GM12878 (cell line): Measurements from ENCODE around the gene RFT1. TPM values are rescaled to one million over a fixed set of nuclear protein-coding genes. Genes with fewer than 3 reads are reported as not detected.

Source experiments
- BACH1 ChIP-seq: fragments of 450-650 bp; IDR thresholded peaks from 2 replicates; pipeline ENCODE4 v1.6.1; 2017; ENCODE audit warnings: mild to moderate bottlenecking, borderline replicate concordance
- CEBPB ChIP-seq, 2 experiments: fragments of 150-350 bp in 1 of 2; IDR thresholded peaks; 2 replicates each; pipeline ENCODE4 v1.6.1; 2012 to 2014; ENCODE audit warnings: low read depth in 2 of 2, low read length in 2 of 2, borderline replicate concordance in 1 of 2, inconsistent platforms in 1 of 2
- EGR1 ChIP-seq, 2 experiments: IDR thresholded peaks; 1 replicate in 1 of 2; 2 replicates in 1 of 2; pipeline ENCODE4 v1.6.1; 2011 to 2012; ENCODE audit warnings: low read depth in 2 of 2, low read length in 2 of 2, borderline replicate concordance in 1 of 2, mild to moderate bottlenecking in 1 of 2, moderate library complexity in 1 of 2
- IKZF1 ChIP-seq: fragments of 450-650 bp; conservative IDR thresholded peaks from 2 replicates; pipeline ENCODE4 v1.6.1; 2017; ENCODE audit warnings: antibody characterized with exemption, mild to moderate bottlenecking
- IKZF2 ChIP-seq, 2 experiments: fragments of 450-650 bp; IDR thresholded peaks; 2 replicates each; pipeline ENCODE4 v1.6.1; 2017; ENCODE audit warnings: mild to moderate bottlenecking in 2 of 2, moderate library complexity in 2 of 2
- KDM1A ChIP-seq: fragments of 200-600 bp; sonication (generic); IDR thresholded peaks from 2 replicates; pipeline ENCODE4 v1.6.1; 2016; ENCODE audit warnings: borderline replicate concordance
- NBN ChIP-seq: fragments of 450-650 bp; IDR thresholded peaks from 2 replicates; pipeline ENCODE4 v1.6.1; 2016
- PML ChIP-seq: IDR thresholded peaks from 2 replicates; pipeline ENCODE4 v1.6.1; 2012; ENCODE audit warnings: low read length, inconsistent platforms
- POLR2AphosphoS2 ChIP-seq: IDR thresholded peaks from 2 replicates; pipeline ENCODE4 v1.6.1; 2011; ENCODE audit warnings: low read depth, mild to moderate bottlenecking, low read length, improper control_type of control experiment, moderate library complexity
- RAD21 ChIP-seq: IDR thresholded peaks from 2 replicates; pipeline ENCODE4 v1.6.1; 2011; ENCODE audit warnings: mild to moderate bottlenecking, low read depth, low read length, moderate library complexity; ENCODE audit not compliant: insufficient read depth
- RAD51 ChIP-seq: fragments of 450-650 bp; IDR thresholded peaks from 2 replicates; pipeline ENCODE4 v1.6.1; 2016; ENCODE audit warnings: moderate library complexity, mild to moderate bottlenecking, inconsistent platforms
- RB1 ChIP-seq: fragments of 450-650 bp; formaldehyde crosslinking; IDR thresholded peaks from 2 replicates; pipeline ENCODE4 v1.6.1; 2017; ENCODE audit warnings: mild to moderate bottlenecking, borderline replicate concordance
- RCOR1 ChIP-seq: conservative IDR thresholded peaks from 2 replicates; pipeline ENCODE4 v1.6.1; 2012; ENCODE audit warnings: low read depth, low read length, improper control_type of control experiment
- TCF12 ChIP-seq: IDR thresholded peaks from 2 replicates; pipeline ENCODE4 v1.6.1; 2011; ENCODE audit warnings: low read depth, mild to moderate bottlenecking, low read length
- YY1 ChIP-seq: IDR thresholded peaks from 2 replicates; pipeline ENCODE4 v1.6.1; 2011; ENCODE audit warnings: low read depth, mild to moderate bottlenecking, low read length
- polyA plus RNA-seq, 11 experiments: library from polyadenylated mRNA; depleted of rRNA in 4 of 11; unstranded in 6 of 11; stranded (reverse) in 5 of 11; fragments of >200 nt; fragmentation: Nextera tagmentation in 4 of 11; fragmentation: Illumina TruSeq in 1 of 11; extraction: Ambion mirVana in 4 of 11; extraction: Trizol in 1 of 11; gene quantifications; 1 replicate in 1 of 11; 2 replicates in 10 of 11; pipeline versions ENCODE4 v1.2.1 to v1.2.3, GENCODE V29; 2011 to 2016; ENCODE audit warnings: inconsistent platforms in 2 of 11, missing spikeins in 2 of 11, low read depth in 1 of 11
- total RNA-seq, 4 experiments: library from RNA; depleted of rRNA in 3 of 4; stranded (reverse); fragments of >200 nt in 3 of 4; fragmentation: Illumina TruSeq in 1 of 4; extraction: Trizol in 1 of 4; gene quantifications; 2 replicates each; pipeline versions ENCODE4 v1.2.1 to v1.2.3, GENCODE V29; 2013 to 2021
- TF ChIP-seq, protein P1 (sequence below): fragments of 450-650 bp; IDR thresholded peaks from 2 replicates; pipeline ENCODE4 v1.6.1; 2017; ENCODE audit warnings: antibody characterized with exemption, mild to moderate bottlenecking, moderate library complexity
- TF ChIP-seq, protein P2 (sequence below): IDR thresholded peaks from 2 replicates; pipeline ENCODE4 v1.6.1; 2011; ENCODE audit warnings: low read depth, mild to moderate bottlenecking, low read length, moderate library complexity, borderline replicate concordance; ENCODE audit errors: extremely low read depth

The RFT1 gene
- total and polyA plus RNA-seq, 10 of the 15 experiments (the other 5 are each of a cell fraction or from before 2014, with no cell fraction given): 16.6 to 75.1 (median 34.5) TPM

DNA sequence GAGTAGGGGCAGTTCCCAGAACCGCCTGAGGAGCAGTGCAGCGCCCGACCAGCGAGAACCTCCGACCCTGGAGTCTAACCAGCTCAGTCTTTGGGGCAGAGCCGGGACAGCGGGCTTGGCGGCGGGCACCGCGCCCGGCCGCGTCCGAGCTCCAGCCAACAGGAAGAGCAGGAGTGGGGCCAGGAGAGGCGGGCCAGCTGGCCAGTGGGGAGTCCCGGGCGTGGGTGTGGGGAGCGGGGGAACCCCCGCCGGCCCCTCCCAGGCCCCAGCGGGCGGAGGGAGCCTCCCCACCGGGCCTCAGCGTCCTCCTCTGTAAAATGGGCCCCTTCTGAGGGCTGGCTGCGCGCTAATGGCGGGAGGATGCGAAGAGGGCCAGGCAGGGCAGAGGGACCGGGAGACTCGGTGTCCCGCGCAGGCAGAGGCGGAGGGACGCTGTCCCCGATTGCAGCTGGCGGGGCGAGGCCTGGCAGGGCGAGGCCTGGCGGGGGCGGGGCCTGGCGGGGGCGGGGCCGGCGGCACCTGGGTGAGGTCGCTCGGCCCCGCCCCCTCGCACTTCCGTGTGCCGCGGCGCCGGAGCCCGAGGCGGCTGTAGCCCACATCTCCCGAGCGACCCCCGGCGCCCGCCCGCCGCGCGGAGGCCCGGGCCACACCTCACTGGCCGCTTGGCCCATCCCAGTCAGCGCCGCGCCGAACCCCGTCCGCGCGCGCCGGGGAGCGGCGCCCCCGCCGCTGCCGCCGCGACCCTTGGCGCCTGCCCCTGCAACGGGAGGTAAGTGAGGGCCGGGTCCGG lies 30.6 kb upstream of the RFT1 start, which contains the start of gene PRKCD (continued):
- TF ChIP-seq, protein P1, sequence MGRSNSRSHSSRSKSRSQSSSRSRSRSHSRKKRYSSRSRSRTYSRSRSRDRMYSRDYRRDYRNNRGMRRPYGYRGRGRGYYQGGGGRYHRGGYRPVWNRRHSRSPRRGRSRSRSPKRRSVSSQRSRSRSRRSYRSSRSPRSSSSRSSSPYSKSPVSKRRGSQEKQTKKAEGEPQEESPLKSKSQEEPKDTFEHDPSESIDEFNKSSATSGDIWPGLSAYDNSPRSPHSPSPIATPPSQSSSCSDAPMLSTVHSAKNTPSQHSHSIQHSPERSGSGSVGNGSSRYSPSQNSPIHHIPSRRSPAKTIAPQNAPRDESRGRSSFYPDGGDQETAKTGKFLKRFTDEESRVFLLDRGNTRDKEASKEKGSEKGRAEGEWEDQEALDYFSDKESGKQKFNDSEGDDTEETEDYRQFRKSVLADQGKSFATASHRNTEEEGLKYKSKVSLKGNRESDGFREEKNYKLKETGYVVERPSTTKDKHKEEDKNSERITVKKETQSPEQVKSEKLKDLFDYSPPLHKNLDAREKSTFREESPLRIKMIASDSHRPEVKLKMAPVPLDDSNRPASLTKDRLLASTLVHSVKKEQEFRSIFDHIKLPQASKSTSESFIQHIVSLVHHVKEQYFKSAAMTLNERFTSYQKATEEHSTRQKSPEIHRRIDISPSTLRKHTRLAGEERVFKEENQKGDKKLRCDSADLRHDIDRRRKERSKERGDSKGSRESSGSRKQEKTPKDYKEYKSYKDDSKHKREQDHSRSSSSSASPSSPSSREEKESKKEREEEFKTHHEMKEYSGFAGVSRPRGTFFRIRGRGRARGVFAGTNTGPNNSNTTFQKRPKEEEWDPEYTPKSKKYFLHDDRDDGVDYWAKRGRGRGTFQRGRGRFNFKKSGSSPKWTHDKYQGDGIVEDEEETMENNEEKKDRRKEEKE: 0 out of 2 replicates have a peak, but pooled peaks have one; percentile 16
- TF ChIP-seq RAD51 (no peak), IKZF1 (peak; percentile 86), TCF12 (peak; percentile 68; the same call in 1 of the 2 replicates), CEBPB (IDR thresholded peaks at IDR 0.05; ENCODE audit: borderline replicate concordance in 1 of 2, low read depth in 2 of 2, low read length in 2 of 2) (no peak), PML (no peak), RCOR1 (no peak), BACH1 (peak; percentile 39), POLR2AphosphoS2 (no peak), YY1 (peak; percentile 71; the same call in 1 of the 2 replicates), RB1 (peak; percentile 39; the same call in 1 of the 2 replicates), NBN (0 out of 2 replicates have a peak, but pooled peaks have one; percentile 28), KDM1A (no peak), EGR1 (IDR thresholded peaks at IDR 0.05; ENCODE audit: borderline replicate concordance in 1 of 2, low read depth in 2 of 2, low read length in 2 of 2) (peak in 1 of 2 experiments; percentile 95; a peak in 2 of 3 replicates), RAD21 (peak; percentile 13; the same call in 1 of the 2 replicates), IKZF2 (IDR thresholded peaks at IDR 0.05) (peak; percentile 63)
- TF ChIP-seq, protein P2, sequence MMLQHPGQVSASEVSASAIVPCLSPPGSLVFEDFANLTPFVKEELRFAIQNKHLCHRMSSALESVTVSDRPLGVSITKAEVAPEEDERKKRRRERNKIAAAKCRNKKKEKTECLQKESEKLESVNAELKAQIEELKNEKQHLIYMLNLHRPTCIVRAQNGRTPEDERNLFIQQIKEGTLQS: no peak
